DMS79 treated with DMSO at 0.1 percent for 48 hours (cell line): ENCODE measurements around the gene RNF141.

Source experiments
- DNase-seq: peaks from one replicate; lab custom pipeline; 2025; lab: John Stamatoyannopoulos, UW

RNF141 gene

DNA sequence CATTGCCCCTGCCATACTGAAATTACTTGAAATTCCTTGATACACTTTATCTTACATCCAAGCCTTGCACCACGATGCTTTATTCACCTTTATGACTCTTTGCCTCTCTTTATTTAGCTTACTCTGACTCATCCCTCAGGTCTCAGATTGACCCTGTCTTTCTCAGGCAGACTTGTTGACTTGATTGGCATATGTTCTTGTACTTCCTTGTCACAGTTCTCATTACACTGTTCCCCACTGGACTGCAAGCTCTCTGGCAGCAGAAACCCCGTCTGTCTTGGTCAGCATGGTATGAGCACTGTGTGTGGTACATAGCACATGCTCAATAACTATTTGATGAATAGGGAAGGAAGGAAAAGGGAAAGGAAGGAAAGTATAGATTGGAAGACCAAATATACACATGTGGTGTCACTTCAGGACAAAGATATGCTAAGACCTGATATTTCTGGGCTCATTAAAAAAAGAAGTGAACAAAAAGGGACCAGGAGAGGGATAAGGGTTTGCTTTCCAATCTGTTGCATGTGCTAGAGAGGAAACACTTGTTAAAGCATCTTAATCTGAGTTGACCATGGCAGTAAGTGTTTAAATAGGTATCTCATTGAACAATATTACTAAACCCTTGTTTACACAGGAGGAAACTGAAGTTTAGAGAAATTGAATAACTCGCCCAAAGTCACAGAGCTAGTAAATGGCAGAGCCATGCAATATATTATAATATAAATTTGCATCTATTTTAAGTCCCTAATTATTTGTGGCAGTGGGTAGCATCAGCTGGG lies 20.2 kb upstream of the RNF141 start:
- no peak for DNase-seq

DNA sequence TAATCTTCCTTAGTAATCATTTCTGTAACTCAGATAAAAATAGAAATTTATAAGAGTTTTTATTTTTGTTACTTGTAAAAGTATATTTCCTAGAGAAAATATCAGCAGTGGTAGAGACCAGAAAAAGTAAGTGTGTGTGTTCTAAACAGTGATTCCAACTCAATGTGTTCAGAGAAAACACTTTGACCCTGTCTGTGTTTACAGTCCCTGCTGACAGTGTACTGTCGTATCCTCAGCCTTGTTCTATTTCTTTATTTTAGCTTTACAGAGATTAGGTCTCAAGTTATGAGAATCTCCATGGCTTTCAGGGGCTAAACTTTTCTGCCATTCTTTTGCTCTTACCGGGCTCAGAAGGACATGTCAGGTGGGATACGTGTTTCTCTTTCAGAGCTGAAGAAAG lies 17.3 kb upstream of the RNF141 start:
- DNase-seq, result no peak

DNA sequence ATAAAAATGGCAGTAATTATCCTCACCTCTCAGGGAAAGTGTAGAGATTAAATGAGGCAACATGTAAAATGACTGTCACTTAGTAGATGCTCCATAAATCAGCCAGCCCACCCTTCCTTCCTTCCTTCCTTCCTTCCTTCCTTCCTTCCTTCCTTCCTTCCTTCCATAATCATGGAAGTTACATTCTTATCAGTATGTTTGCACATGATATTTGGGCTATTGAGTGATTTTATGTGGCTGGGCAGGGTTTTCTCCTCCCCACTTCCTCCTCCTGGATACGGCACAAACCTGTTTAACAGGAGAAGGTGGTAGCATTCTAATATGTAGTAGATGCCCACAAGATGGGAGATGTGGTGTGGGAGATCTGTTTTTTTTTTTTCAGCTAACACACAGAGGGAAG lies 15.6 kb upstream of the RNF141 start:
- DNase-seq, result no peak

DNA sequence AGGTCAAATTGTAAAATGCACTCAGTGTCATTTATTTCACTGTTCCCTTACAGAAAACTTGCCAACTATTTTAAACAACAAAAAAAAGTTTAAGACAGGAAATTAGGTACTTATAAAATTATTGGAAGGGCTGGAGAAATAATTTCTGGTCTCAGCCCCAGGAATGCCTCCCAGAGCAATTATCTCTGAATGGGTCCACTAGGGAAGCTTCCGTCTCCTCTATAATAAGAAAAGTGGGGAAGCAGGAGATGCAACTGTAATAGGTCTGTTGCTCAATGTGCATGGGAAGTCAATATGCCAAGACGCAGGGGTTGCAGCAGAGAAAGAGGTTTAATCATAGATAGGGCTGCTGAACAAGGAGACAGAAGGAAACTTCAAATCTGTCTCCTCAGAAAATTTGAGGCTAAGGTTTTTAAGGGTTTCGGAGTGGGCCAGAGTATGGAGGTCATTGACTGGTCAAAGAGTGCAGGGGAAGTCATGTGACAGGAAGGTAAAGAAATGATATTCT lies 10.9 kb upstream of the RNF141 start:
- DNase-seq, result no peak

DNA sequence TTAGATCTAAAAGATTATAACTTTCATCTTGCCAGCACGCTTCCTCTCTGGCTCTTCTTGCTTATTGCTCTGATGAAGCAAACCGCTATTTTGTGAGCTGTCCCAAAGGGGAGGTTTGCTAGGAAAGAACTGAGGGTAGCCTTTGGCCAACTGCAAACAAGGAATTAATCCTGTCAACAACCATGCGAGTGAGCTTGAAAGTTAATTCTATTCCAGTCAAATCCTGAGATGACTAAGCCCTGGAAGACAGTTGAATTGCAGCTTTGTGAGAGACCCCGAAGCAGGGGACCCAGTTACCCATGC lies 10.3 kb upstream of the RNF141 start:
- DNase-seq, result no peak

DNA sequence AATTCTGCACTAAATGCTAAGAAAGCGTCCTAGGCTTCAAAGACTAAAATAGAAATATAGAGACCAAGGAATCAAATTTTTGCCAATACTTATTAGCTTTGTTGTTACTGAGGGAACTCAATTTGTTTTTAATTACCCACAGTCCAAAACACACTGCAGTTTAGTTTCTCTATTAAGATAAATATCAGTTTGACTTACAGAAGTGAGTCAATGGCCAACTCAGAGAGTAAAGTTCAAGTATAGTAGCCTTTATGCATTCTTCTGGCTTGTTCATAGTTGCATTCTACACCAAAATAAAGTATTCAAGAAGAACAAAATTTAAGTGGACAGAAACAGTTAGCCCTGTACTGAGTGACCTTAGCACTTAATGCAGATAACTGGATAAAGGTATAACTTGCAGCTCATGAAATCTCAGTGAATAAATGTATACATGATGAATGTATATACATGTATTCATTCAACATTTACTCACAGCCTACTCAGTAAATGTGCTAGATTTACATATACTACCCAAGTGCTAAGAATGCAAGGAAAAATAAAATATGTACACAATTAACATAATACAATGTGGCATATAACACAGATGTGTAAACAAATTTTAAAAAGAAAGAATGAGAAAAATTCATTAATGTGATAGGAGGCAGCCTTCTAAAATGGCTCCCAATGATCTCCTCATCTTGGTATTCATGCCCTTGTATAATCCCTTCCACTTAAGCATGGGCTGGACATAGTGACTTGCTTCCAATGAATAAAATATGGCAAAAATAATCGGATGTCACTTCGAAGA lies 9.7 kb upstream of the RNF141 start:
- DNase-seq, result no peak

DNA sequence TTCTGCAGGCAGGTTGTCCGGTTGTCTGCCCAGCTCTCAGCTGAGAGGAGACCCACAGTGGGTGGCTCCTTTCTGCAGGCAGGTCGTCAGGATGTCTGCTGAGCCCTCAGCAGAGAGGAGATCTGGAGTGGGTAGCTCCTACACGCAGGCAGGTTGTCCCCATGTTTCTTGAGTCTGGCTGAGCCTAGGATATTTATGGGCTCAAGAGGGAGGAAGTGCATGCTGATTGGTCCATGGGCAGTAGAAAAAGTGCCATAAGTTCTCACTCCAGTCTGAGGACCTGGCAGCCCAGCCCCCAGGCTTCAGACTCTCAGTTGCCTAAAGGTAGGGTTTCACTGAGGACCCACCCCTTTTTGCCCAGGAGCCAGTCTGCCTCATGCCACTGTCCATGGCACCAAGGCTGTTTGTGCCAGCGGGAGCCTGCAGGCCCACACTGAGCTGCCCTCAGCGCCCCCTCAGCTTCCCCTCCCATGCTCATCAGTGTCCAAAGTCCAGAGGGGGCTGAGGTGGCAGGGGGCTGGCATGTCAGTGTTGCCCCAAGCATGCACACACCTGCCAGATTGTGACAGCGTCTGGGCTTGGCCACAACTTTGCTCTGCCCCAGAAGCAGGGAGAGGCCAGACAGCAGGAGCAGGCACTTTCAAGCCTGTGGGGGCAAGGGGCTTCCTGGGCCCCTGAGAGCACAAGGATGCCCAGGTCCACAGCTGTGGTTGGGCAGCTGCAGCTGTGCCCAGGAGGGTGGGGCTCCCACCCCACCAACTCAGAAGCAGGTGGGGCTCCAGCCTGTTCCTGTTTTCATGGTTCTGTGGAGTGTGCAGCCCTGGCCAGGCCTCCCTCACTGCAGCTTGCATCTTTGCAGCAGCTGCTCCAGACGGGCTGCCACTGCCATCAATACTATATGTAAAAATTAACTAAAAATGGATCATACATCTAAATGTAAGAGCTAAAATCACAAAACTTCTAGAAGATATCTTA lies 3.8 kb upstream of the RNF141 start:
- DNase-seq, result no peak

DNA sequence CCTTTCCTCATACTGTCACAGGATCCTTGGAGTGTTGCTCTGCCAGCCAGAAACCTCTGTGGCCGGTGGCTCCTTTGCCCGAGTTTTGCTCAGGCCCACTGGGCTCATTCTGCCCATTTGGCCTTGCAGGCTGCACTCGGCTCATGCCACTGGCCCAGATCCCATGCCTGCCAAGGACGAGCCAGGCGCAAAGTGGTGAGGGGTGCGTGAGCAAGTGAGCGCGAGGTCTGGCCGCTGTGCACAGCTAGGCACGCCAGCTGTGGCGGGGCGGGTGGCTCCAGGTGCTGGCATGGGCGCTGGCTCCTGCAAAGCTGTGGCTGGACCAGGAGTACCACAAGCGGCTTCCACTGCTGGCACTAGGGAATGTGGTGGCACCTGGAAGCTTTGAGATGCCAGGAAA lies 2.8 kb upstream of the RNF141 start:
- DNase-seq, result no peak

DNA sequence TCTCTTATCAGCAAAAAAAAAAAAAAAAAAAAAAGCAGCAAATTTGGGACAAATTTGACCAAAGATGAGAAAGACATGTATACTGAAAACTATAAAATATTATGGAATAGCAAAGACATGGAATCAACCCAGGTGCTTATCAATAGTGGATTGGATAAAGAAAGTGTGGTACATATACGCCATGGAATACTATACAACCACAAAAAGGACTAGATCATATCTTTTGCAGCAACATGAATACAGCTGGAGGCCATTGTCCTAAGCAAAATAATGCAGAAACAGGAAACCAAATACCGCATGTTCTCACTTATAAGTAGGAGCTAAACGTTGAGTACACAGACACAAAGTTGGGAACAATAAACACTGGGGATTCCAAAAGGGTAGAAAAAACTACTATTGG lies 1.8 kb upstream of the RNF141 start:
- DNase-seq, result no peak

DNA sequence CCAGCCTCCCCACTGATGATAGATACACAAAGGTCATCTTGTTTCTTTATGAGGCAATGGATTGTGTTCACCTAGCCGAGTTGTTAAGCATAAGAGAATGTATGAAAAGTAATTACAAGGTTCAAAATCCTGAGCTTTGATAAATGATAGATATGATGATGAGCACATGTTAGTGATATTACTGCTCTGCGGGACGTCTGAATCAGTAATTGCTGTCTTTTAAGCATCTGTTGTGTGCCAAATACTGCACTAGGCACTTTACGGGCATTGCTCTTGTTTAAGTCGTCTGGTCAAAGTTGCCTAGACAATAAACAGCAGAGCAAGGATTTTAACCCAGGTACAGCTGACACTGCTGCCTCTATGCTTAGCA lies 559 bp upstream of the RNF141 start:
- peak; percentile 49 for DNase-seq

DNA sequence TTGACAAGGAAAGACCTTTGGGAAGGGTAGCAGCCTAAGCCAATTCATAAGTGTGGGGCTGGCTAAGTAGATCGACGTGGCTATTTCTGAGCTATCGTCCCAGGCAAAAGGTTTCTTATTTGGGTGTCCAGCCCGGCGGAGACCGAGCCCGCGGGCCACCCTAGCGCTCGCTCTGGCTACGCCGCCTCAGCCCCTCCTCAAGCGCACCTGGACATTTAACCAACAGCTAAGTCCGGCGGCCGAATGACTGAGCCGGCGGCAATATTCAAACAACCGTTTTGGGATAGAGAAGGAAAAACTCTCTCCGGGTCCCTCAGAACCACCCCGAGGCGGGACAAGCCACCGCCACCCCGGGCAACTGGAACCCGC lies 457 bp downstream of the RNF141 start:
- DNase-seq, result peak; percentile 35

DNA sequence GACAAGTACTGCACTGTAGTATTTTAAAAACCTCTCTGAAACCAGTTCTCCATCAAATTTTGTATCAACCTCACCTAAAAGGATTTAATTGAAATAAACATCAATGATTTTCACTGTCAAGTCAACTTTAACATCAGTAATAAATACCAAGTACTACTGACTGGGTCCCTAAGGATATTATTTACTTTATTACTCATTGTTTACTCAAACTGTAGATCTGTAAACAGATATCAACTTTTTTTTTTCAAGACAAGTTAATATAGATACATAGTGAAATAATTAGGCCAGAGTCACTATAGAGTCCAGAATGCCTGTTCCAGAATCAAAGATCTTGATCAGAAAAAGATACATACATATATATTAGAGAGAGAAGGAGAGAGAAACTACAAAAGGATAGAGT lies 1.6 kb downstream of the RNF141 start:
- no peak for DNase-seq

DNA sequence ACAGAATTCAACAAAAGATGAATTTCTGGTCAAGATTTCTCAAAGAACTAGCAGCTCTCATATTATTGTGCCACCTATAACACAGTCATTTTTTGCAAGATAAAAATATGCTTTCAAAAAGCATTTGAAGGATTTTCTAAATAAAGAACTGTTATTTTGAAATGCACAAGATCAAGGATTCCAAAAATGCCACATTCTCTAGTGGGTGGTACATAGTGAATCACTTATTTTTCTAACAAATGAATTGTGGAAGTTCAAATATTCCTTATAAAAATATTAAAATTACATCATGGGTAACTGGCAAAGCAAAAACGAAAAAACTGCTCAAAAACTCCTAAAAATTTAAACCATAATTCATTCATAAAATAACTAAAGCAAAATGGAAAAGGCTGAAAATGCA lies 2.1 kb downstream of the RNF141 start:
- DNase-seq, result no peak

DNA sequence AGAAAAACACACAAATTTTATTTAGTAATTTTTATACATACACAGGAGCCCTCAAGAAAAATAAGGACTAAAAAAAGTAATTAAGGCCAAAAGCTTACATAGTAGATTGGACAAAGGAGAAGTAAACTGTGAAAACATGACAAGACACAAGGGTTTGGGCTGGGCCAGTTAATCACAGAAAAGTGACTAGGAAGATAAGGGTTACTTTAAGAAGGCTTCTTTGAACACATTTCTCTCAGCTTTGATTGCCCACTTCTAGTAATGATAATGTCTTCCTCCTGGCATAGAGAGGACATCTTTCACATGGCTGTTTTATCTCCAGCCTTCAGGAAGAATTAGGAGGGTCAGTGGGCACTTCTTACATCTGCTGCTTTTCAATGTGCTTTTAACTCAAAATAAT lies 3.4 kb downstream of the RNF141 start:
- no peak for DNase-seq

DNA sequence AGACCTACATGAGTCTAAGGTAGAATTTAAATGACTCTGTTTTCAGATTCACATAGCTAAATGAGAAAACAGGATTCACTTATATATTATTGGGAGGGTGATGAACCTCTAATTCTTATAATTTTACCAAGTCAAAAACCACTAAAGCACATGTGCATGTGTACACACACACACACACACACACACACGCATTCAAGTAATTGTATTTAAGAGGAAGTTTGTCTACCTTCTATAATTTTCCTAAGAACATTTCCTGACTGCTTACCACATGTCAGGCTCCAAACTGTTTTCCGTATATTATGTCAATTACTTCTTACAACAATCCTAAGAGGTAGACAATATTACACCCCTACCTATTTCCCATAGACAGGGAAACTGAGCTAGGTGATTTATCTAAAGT lies 6.7 kb downstream of the RNF141 start:
- DNase-seq, result no peak

DNA sequence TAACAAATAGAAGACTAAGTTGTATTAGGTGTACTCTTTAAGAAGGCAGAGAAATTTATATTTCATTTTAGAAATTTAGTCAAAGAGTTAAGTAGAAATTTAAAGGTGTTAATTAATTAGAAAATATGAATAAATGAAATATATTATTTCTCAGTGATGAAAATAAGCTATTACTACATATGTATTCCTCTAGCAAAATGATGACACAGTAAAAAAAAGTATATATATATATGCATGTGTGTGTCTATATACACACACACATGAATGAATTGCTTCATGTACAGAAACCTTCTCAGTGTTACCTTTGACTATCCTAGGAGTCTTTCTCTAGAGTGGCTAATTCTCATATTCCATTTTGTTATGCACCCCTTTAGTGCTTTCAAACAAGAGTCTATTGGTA lies 7.7 kb downstream of the RNF141 start:
- DNase-seq, result no peak

DNA sequence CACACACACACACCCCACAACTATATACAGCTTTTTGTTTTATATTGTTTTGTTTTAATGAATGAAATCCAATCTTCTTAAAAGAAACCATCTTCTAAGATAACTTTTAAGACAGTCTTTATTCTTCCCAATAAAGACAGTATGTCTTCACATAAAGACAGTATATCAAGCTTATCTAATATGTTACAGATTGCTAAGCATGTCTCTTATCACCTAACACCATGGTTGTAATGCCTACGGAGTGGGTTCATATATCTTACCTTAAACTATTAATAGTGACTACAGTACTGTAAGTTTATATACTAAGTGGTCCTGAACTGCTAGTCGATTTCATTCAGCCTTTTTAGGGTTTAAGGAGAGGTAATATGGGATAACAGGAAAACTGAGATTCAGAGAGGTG lies 8.5 kb downstream of the RNF141 start:
- DNase-seq, result no peak

DNA sequence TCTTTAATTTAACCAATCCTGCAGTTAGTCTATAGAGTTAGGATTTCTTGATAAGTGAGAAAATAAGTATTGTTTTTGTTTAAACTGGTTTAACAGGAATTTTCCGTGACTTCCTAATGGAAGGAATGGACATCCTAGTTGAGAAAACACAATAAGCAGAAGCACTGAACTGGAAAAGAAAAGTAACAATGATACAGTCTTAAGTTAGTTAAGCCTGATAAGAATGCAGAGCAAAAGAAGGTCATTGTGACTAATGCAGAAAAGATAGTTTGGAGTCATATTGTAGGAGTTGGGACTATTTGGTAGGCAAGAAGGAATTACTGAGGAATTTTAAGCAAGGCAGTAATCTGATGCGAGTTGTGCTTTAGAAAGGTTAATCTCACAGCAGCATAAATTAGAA lies 11.7 kb downstream of the RNF141 start:
- no peak for DNase-seq

DNA sequence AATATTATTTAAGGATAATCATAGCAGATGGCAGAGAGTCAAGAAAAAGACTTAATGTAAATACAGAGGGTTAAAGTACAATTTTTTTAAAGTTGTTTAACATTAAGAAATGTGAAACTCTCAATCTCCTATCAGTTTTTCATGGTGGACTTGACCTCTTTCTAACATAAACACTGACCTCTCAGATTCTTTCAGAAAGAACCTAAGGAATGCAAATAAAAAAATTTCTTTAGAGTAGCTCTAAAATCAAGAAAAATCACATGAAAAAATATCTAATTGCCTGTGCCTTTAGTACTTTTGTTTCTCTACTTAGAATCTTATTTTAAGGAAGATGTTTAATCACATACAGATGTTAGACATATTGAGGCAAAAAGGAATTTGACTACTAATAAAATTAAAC lies 12.9 kb downstream of the RNF141 start:
- DNase-seq, result no peak

DNA sequence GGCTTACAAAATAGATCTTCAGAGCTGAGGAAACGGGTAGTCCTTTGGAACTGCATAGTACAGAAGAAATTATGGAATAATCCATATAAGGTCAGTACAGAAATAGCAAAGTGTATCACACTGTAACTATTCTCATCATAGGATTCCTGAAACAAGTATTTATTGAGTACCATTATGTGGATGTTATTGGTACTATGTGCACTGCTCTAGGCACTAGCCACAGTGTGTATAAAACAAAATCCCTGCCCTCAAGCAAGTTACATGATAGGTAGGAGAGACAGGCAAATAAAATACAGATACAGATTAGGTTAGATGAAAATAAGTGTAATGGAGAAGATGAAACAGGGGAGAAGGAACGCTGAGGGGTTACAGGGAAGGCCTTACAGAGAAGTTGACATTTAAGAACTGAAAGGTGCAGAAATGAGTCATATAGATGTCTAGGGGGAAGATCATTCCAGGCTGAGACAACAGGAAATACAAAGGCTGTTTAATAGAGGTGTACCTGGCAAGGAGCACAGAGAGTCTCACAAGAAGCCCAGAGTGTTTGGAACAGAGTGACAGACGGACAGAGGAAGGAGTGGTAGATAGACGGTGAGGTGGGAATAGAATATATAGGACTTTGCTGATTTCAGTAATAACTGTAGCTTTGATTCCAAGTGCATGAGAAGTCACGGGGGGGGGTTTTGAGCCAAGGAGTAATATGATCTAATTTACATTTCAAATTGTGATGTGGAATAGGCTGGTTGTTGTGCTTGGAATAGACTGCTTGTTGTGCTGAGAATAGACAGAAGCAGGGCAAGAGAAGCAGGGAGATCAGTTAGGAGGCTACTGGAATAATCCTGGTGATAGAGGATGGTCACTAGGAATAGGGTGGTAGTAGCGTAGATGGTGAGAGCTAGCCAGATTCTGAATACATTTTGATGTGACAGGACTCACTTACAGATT lies 13.7 kb downstream of the RNF141 start:
- DNase-seq, result no peak

DNA sequence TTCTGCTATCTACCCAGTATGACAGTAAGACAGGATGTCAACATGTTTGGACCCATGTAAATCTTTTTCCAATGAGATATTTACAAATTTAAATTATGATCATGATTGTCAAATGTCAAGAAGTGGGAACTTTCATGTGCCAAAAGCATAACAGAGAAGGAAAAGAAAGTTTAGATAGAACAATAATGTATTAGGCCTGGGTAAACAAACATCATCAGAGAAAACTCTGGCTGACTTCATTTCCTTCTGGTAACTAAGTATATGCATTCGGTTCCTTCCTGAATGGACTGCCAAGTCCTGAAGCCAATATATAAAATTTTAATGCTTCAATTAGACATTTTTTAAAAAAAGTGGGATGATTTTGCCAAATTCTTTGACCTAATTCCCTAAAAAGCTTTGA lies 16.5 kb downstream of the RNF141 start:
- DNase-seq, result no peak

DNA sequence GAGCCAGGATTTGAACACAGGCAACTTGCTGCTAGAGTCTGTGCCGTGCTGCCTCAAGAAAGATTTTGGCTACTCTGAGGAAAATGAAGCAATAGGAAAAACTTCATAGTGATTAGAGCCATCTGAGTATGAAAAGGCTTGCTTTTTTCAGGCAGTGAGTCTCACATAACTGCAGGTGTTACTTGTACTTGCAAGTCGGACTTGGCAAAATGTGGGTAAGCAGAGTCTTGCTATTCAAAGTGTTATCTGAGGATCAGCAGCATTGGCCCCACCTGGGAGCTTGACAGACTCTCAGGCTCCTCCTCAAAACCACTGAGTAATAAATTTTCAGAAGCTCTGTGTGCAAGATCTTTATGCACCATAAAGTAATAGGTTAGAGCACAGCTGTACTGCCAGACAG lies 18.1 kb downstream of the RNF141 start:
- DNase-seq, result no peak
